ENCODE results near the gene LINC00237. TPM values are rescaled to one million over a fixed set of nuclear protein-coding genes. Genes with fewer than 3 reads are reported as not detected.

The LINC00237 gene
- total and polyA plus RNA-seq, 9 of the 15 experiments (the other 6 are each of a cell fraction or from before 2014, with no cell fraction given), result not detected

GRCh38 chr20:21141825-21142224, 35.7 kb upstream of the LINC00237 start (continued):
- TF ChIP-seq HES1 (IDR thresholded peaks at IDR 0.05; ENCODE audit: low read depth) (no peak), MXD1 (CRISPR knock-in tag; IDR thresholded peaks at IDR 0.05; ENCODE audit: borderline replicate concordance, poor library complexity, severe bottlenecking) (no peak), DNMT1 (IDR thresholded peaks at IDR 0.05) (no peak), THRAP3 (IDR thresholded peaks at IDR 0.05; ENCODE audit: borderline replicate concordance) (no peak), NCOA4 (IDR thresholded peaks at IDR 0.05; ENCODE audit: partially characterized antibody) (peak; percentile 40), RFX1 (IDR thresholded peaks at IDR 0.05) (no peak), THAP12 (CRISPR knock-in tag; IDR thresholded peaks at IDR 0.05) (no peak), TCF7 (IDR thresholded peaks at IDR 0.05; ENCODE audit: borderline replicate concordance) (no peak), BCOR (IDR thresholded peaks at IDR 0.05) (no peak; the same call in 1 of the 2 replicates), NCOA1 (IDR thresholded peaks at IDR 0.05; ENCODE audit: low read depth) (no peak), ARHGAP35 (IDR thresholded peaks at IDR 0.05; ENCODE audit: partially characterized antibody) (peak; percentile 38), SFPQ (IDR thresholded peaks at IDR 0.05; ENCODE audit: low read depth, low read length) (no peak), E2F5 (CRISPR knock-in tag; IDR thresholded peaks at IDR 0.05) (no peak), ZNF143 (CRISPR knock-in tag; IDR thresholded peaks at IDR 0.05) (no peak), HDAC2 (IDR thresholded peaks at IDR 0.05) (peak; percentile 19; the same call in 1 of the 2 replicates), MCM5 (IDR thresholded peaks at IDR 0.05; ENCODE audit: low read depth) (no peak), POLR2B (IDR thresholded peaks at IDR 0.05; ENCODE audit: low read depth, partially characterized antibody) (no peak), ETV5 (CRISPR knock-in tag; IDR thresholded peaks at IDR 0.05; ENCODE audit: low read depth) (no peak), PHF8 (IDR thresholded peaks at IDR 0.05; ENCODE audit: borderline replicate concordance, low read length) (no peak), NR0B1 (IDR thresholded peaks at IDR 0.05; ENCODE audit: partially characterized antibody) (no peak), SMARCB1 (IDR thresholded peaks at IDR 0.05; ENCODE audit: insufficient read length, low read depth) (no peak)
